Lower leg skin (tissue), 4 donors: Measurements from ENCODE around the gene METTL1. TPM values are rescaled to one million over a fixed set of nuclear protein-coding genes. Genes with fewer than 3 reads are reported as not detected.

Source experiments
- DNase-seq, 2 donors: peaks; one replicate each; pipeline ENCODE4 v3.0.0-alpha.2; 2019; ENCODE audit warnings: low spot score in 2 of 2
- H3K4me3 ChIP-seq: fragments of 200-600 bp; sonication (generic); 2 replicates; pipeline ENCODE4 v1.5.1; 2017; ENCODE audit warnings: mild to moderate bottlenecking, low read depth; ENCODE audit not compliant: poor library complexity, severe bottlenecking
- POLR2A ChIP-seq, 2 donors: fragments of 450-650 bp; IDR thresholded peaks; one replicate each; pipeline ENCODE4 v1.6.1; 2016 to 2017; ENCODE audit warnings: antibody characterized with exemption in 2 of 2, mild to moderate bottlenecking in 1 of 2, moderate library complexity in 1 of 2
- WGBS, 2 donors: methylation state at CpG; one replicate each; pipeline ENCODE4 v1.1.5; 2018; 5-methylcytosine and 5-hydroxymethylcytosine counted together
- intact Hi-C: fragments of 100-400 bp; cut with DNase I; formaldehyde crosslinking; loops from one replicate; pipeline ENCODE4 v1.15.0; 2023; ENCODE audit warnings: low total_unique reads
- total RNA-seq, 4 donors: library from RNA; depleted of rRNA; stranded (reverse); fragments of >200 nt; gene quantifications; one replicate each; pipeline ENCODE4 v1.1.0, GENCODE V29; 2016
- TF ChIP-seq, protein P1 (sequence below), 3 donors: fragments of 450-650 bp; IDR thresholded peaks; one replicate each; pipeline ENCODE4 v1.5.1; 2016; ENCODE audit warnings: antibody characterized with exemption in 3 of 3, mild to moderate bottlenecking in 3 of 3, moderate library complexity in 2 of 3

Gene METTL1
- total RNA-seq, 4 donors from 2014 or later = 5.9 to 13.5 (median 11.0) TPM

DNA sequence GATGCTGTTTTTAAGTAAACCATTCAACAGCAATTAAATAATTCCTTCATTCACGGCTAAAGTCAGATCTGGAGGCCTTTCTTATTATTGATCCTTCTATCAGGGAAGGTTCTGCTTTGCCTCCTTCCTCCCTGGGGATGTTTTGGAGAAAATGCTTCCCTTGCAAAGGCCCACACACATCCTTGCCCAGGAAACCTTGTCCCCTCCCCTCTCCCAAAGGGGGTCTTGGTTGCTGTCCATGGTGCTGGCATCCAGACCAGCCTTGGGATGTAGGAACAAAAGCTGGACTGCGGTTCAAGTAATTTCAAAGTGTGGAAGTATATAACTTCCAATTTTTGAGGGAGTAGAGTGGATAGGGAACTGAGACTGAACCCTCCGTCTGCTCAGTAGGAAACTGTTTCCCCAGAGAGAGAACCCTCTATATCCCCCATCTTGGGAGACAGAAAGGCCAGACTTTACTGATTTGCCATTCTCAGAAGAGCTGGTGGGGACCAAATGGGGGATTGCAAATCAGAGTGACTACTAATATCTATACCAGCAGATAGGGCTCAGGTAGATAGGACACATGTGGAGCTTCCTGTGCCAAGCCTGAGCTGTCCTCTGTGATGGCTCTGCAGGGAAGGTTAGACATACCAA is 11.4 kb downstream of the METTL1 start:
- intact Hi-C loops = no loop called here
- WGBS, 2 donors = 91 to 94% methylated on average over 3 of the region's 3 CpGs
- no peak for DNase-seq
- H3K4me3 ChIP-seq = no peak overlapping the region
- TF ChIP-seq POLR2A (IDR thresholded peaks at IDR 0.05) = no peak
- TF ChIP-seq, protein P1, sequence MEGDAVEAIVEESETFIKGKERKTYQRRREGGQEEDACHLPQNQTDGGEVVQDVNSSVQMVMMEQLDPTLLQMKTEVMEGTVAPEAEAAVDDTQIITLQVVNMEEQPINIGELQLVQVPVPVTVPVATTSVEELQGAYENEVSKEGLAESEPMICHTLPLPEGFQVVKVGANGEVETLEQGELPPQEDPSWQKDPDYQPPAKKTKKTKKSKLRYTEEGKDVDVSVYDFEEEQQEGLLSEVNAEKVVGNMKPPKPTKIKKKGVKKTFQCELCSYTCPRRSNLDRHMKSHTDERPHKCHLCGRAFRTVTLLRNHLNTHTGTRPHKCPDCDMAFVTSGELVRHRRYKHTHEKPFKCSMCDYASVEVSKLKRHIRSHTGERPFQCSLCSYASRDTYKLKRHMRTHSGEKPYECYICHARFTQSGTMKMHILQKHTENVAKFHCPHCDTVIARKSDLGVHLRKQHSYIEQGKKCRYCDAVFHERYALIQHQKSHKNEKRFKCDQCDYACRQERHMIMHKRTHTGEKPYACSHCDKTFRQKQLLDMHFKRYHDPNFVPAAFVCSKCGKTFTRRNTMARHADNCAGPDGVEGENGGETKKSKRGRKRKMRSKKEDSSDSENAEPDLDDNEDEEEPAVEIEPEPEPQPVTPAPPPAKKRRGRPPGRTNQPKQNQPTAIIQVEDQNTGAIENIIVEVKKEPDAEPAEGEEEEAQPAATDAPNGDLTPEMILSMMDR (IDR thresholded peaks at IDR 0.05) = no peak

DNA sequence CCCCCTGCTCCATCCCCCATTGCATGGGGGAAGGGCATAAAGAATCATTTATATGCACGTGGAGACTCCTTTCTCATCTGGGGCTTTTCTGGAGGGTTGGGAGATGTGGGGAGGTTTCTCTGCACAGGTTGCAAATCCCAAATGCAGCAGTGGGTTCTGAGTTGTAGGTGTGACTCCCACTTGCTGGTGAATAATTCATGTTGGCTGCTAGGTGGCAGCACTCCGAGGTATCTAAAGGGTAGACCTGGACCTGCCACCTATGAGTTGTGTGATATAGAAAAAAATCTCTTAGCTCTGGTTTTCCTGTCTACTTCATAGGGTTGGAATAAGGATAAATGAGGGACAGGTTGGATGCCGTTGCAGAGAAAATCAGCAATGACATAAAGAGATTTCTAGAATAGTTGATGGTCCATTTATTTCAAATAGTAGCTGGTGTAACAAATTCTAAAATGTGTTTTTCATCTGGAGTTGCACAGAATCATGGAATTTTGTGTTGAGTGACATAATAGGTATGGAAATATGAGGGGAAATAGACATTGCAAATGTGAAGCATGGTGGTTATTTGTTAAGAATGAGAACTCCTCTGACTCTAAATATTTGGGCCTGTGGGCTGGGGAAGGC is 12.4 kb downstream of the METTL1 start:
- WGBS, 2 donors = 31 to 35% methylated on average over 3 of the region's 3 CpGs
- TF ChIP-seq, protein P1 (IDR thresholded peaks at IDR 0.05) = no peak
- no peak for TF ChIP-seq POLR2A (IDR thresholded peaks at IDR 0.05)
- H3K4me3 ChIP-seq = no peak overlapping the region
- no peak for DNase-seq
- intact Hi-C loops = no loop called here

GRCh38 chr12:57758552-57759359 is 13.1 kb downstream of the METTL1 start:
- intact Hi-C loops = no loop called here
- 88 to 91% methylated on average over 16 to 25 of the region's 25 CpGs for WGBS, 2 donors
- H3K4me3 ChIP-seq = no peak overlapping the region
- no peak for DNase-seq
- no peak for TF ChIP-seq POLR2A (IDR thresholded peaks at IDR 0.05)
- TF ChIP-seq, protein P1 (IDR thresholded peaks at IDR 0.05) = no peak

GRCh38 chr12:57757771-57758170 is 14.1 kb downstream of the METTL1 start:
- H3K4me3 ChIP-seq = no peak overlapping the region
- 90 to 94% methylated on average over 4 of the region's 4 CpGs for WGBS, 2 donors
- intact Hi-C loops = no loop called here
- no peak for TF ChIP-seq POLR2A (IDR thresholded peaks at IDR 0.05)
- TF ChIP-seq, protein P1 (IDR thresholded peaks at IDR 0.05) = no peak
- DNase-seq = no peak

DNA sequence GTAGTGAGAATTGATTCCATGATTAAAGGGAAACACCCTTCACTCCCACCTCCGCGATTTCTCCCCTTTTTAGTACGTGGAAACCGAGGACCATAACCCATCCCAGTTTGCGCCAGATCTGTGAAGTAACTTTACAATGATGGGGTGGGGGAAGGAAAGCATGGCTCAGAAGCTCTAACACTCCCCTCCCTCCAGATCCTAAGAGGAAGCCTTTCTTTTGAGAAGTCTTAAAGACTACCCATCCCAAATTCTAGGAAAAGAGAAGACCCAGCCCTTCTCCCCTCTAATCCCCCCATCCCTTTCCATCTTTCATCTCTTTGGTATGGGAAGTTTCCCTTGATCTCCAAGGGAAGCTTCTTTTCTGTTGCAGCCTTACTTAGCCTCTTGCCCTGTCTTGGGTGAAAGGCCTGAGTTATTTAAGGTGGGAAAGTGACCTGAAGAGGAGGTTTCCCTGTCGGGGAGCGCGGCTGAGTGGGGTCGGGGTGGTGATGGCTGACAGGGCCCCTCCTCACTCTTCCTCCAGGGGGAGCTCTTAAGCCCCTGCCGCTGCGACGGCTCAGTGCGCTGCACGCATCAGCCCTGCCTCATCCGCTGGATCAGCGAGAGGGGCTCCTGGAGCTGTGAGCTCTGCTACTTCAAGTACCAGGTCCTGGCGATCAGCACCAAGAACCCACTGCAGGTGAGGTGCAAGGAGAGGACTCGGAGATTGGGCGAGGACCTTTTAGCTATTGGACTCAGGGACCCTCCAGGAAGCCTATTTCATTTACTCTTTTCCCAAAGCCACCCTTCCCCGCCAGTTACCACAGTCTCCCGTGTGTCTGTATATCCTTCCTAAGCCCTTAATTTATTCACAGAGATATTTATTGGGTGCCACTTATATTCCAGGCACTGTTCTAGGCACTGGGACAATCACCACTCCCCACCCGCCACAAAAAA is 15.2 kb downstream of the METTL1 start:
- TF ChIP-seq, protein P1 (IDR thresholded peaks at IDR 0.05) = no peak
- no peak for TF ChIP-seq POLR2A (IDR thresholded peaks at IDR 0.05)
- intact Hi-C loops = no loop called here
- H3K4me3 ChIP-seq = no peak overlapping the region
- no peak for DNase-seq
- 51 to 58% methylated on average over 22 of the region's 22 CpGs for WGBS, 2 donors
